GM23338 (cell line): ENCODE measurements around the gene DTNB. TPM values are rescaled to one million over a fixed set of nuclear protein-coding genes. Genes with fewer than 3 reads are reported as not detected.

Source experiments
- ATAC-seq: fragments of 200-7000 bp; cut with Tn5 transposase; 3 replicates; pipeline ENCODE4 v1.9.1; 2020
- DNase-seq: peaks from one replicate; pipeline ENCODE4 v3.0.0-alpha.2; 2015; ENCODE audit warnings: low spot score
- H2AFZ ChIP-seq: fragments of 200-600 bp; sonication (generic); 2 replicates; pipeline ENCODE4 v1.8.0; 2016; ENCODE audit warnings: antibody characterized with exemption, mild to moderate bottlenecking, moderate library complexity
- H3F3A ChIP-seq: fragments of 200-600 bp; sonication (generic); replicated peaks from 2 replicates; pipeline ENCODE4 v1.8.0; 2017; ENCODE audit warnings: antibody characterized with exemption, mixed run types, low read depth
- H3K27ac ChIP-seq: fragments of 200-600 bp; sonication (generic); 2 replicates; pipeline ENCODE4 v1.6.1; 2016; ENCODE audit warnings: low read depth
- H3K27me3 ChIP-seq: fragments of 200-600 bp; sonication (generic); 2 replicates; pipeline ENCODE4 v1.8.0; 2016; ENCODE audit warnings: mild to moderate bottlenecking, mixed run types, moderate library complexity; ENCODE audit not compliant: insufficient read depth
- H3K36me3 ChIP-seq: fragments of 200-600 bp; sonication (generic); 2 replicates; pipeline ENCODE4 v1.8.0; 2016; ENCODE audit warnings: mild to moderate bottlenecking; ENCODE audit not compliant: insufficient read depth
- H3K4me1 ChIP-seq: fragments of 200-600 bp; sonication (generic); 2 replicates; pipeline ENCODE4 v1.8.0; 2016; ENCODE audit warnings: mild to moderate bottlenecking, moderate library complexity; ENCODE audit not compliant: insufficient read depth
- H3K4me2 ChIP-seq: fragments of 200-600 bp; sonication (generic); 2 replicates; pipeline ENCODE4 v1.7.1; 2017; ENCODE audit warnings: mixed run types
- H3K4me3 ChIP-seq: fragments of 200-600 bp; sonication (generic); 2 replicates; pipeline ENCODE4 v1.6.1; 2016; ENCODE audit warnings: mixed run types
- H3K79me2 ChIP-seq: fragments of 200-600 bp; sonication (generic); replicated peaks from 2 replicates; pipeline ENCODE4 v1.8.0; 2017; ENCODE audit warnings: mild to moderate bottlenecking; ENCODE audit not compliant: insufficient read depth
- H3K9me2 ChIP-seq: fragments of 200-600 bp; sonication (generic); 2 replicates; pipeline ENCODE4 v1.8.0; 2017; ENCODE audit not compliant: insufficient read depth
- H4K20me1 ChIP-seq: fragments of 200-600 bp; sonication (generic); replicated peaks from 2 replicates; pipeline ENCODE4 v1.8.0; 2017; ENCODE audit warnings: mild to moderate bottlenecking; ENCODE audit not compliant: insufficient read depth
- H3K27ac Mint-ChIP-seq: 2 replicates; pipeline ENCODE4 v1.8.0; 2020; ENCODE audit warnings: inconsistent platforms, mild to moderate bottlenecking, moderate library complexity, mixed read lengths
- H3K27me3 Mint-ChIP-seq: 3 replicates; pipeline ENCODE4 v1.8.0; 2022; ENCODE audit warnings: low read depth, mild to moderate bottlenecking, moderate library complexity, mixed read lengths, inconsistent platforms; ENCODE audit not compliant: insufficient read depth, poor library complexity
- H3K36me3 Mint-ChIP-seq: 3 replicates; pipeline ENCODE4 v1.8.0; 2021; ENCODE audit warnings: low read depth, mild to moderate bottlenecking, inconsistent platforms, moderate library complexity, mixed read lengths
- H3K4me1 Mint-ChIP-seq: 3 replicates; pipeline ENCODE4 v1.8.0; 2020; ENCODE audit warnings: mild to moderate bottlenecking, inconsistent platforms, mixed read lengths
- H3K4me3 Mint-ChIP-seq: 3 replicates; pipeline ENCODE4 v1.8.0; 2021; ENCODE audit warnings: moderate library complexity, mild to moderate bottlenecking, inconsistent platforms, mixed read lengths
- H3K9me3 Mint-ChIP-seq: 3 replicates; pipeline ENCODE4 v1.8.0; 2020; ENCODE audit warnings: moderate library complexity, mild to moderate bottlenecking, inconsistent platforms, mixed read lengths
- CREB1 ChIP-seq: fragments of 250-450 bp; sonication (Bioruptor Pico); IDR thresholded peaks from 2 replicates; pipeline ENCODE4 v1.5.0; 2020; ENCODE audit warnings: low read depth, mild to moderate bottlenecking, moderate library complexity
- EZH2 ChIP-seq: fragments of 200-600 bp; sonication (generic); IDR thresholded peaks from one replicate; pipeline ENCODE4 v1.8.0; 2017; ENCODE audit warnings: antibody characterized with exemption, mild to moderate bottlenecking, low read depth; ENCODE audit not compliant: unreplicated experiment
- EZH2phosphoT487 ChIP-seq: fragments of 200-600 bp; sonication (generic); IDR thresholded peaks from one replicate; pipeline ENCODE4 v1.8.1; 2018; ENCODE audit warnings: antibody characterized with exemption; ENCODE audit not compliant: unreplicated experiment
- JUNB ChIP-seq: IDR thresholded peaks from one replicate; pipeline ENCODE4 v1.6.1; 2016; ENCODE audit warnings: antibody characterized with exemption; ENCODE audit not compliant: unreplicated experiment
- NANOG ChIP-seq: IDR thresholded peaks from 2 replicates; pipeline ENCODE4 v1.6.1; 2016; ENCODE audit warnings: antibody characterized with exemption, borderline replicate concordance
- REST ChIP-seq: IDR thresholded peaks from one replicate; pipeline ENCODE4 v1.6.1; 2018; ENCODE audit warnings: antibody characterized with exemption; ENCODE audit not compliant: unreplicated experiment
- ZNF114 ChIP-seq: fragments of 250-450 bp; sonication (Bioruptor Pico); IDR thresholded peaks from 2 replicates; pipeline ENCODE4 v1.5.0; 2020; ENCODE audit warnings: mild to moderate bottlenecking, moderate library complexity
- ZNF331 ChIP-seq: fragments of 250-450 bp; sonication (Bioruptor Pico); IDR thresholded peaks from 2 replicates; pipeline ENCODE4 v1.5.0; 2020; ENCODE audit warnings: low read depth, mild to moderate bottlenecking, moderate library complexity
- ZNF462 ChIP-seq: fragments of 250-450 bp; sonication (Bioruptor Pico); IDR thresholded peaks from 2 replicates; pipeline ENCODE4 v1.5.0; 2020; ENCODE audit warnings: mild to moderate bottlenecking, moderate library complexity
- polyA plus RNA-seq: library from polyadenylated mRNA; unstranded; fragments of >200 nt; fragmentation: Nextera tagmentation; extraction: Ambion mirVana; gene quantifications from 2 replicates; pipeline ENCODE4 v1.2.1, GENCODE V29; 2016
- total RNA-seq: library from RNA; depleted of rRNA; stranded (reverse); fragments of >200 nt; shearing (Covaris generic); gene quantifications from 2 replicates; pipeline ENCODE4 v1.2.3, GENCODE V29; 2014
- TF ChIP-seq, protein P1 (sequence below): IDR thresholded peaks from 2 replicates; pipeline ENCODE4 v1.6.1; 2016; ENCODE audit warnings: antibody characterized with exemption

DTNB gene
- total and polyA plus RNA-seq, 2 experiments from 2014 or later: 22.1 to 29.4 TPM

- Histone ChIP-seq H3F3A (no peaks in the 10 kb centered on the region), H3K9me2 (no peaks in the 10 kb centered on the region), H3K4me2 (no peak overlapping the region), H3K27me3 (no peaks in the 10 kb centered on the region), H4K20me1 (no peaks in the 10 kb centered on the region), H3K4me1 (no peaks in the 10 kb centered on the region), H3K79me2 (no peaks in the 10 kb centered on the region), H3K27ac (no peak overlapping the region), H2AFZ (no peak overlapping the region), H3K36me3 (no peaks in the 10 kb centered on the region), H3K4me3 (no peak overlapping the region)
- no peak for DNase-seq
- TF ChIP-seq EZH2 (no peak), CREB1 (CRISPR knock-in tag) (no peak), NANOG (no peak)
- TF ChIP-seq, protein P1, sequence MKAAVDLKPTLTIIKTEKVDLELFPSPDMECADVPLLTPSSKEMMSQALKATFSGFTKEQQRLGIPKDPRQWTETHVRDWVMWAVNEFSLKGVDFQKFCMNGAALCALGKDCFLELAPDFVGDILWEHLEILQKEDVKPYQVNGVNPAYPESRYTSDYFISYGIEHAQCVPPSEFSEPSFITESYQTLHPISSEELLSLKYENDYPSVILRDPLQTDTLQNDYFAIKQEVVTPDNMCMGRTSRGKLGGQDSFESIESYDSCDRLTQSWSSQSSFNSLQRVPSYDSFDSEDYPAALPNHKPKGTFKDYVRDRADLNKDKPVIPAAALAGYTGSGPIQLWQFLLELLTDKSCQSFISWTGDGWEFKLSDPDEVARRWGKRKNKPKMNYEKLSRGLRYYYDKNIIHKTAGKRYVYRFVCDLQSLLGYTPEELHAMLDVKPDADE: no peak
- peaks cover 5% of the 10 kb centered on the region for H3K27me3 Mint-ChIP-seq
- H3K4me1 Mint-ChIP-seq: peaks cover 2% of the 10 kb centered on the region; the same call in 2 of the 3 replicates
- H3K27ac Mint-ChIP-seq: no peak overlapping the region
- no peaks in the 10 kb centered on the region for H3K9me3 Mint-ChIP-seq
- H3K4me3 Mint-ChIP-seq: no peak overlapping the region
- H3K36me3 Mint-ChIP-seq: no peaks in the 10 kb centered on the region
- ATAC-seq: no peak
Observed at GRCh38 chr2:25349397-25349796, 324.0 kb downstream of the DTNB start.

GRCh38 chr2:25347846-25348245 lies 325.5 kb downstream of the DTNB start:
- H3K9me2 ChIP-seq: no peaks in the 10 kb centered on the region
- H3K36me3 Mint-ChIP-seq: no peaks in the 10 kb centered on the region
- no peaks in the 10 kb centered on the region for H3K36me3 ChIP-seq
- no peak overlapping the region for H3K4me3 ChIP-seq
- H3K27me3 Mint-ChIP-seq: peaks cover 14% of the 10 kb centered on the region
- H3F3A ChIP-seq: peaks cover 5% of the 10 kb centered on the region; the same call in 1 of the 2 replicates
- ATAC-seq (no peak), DNase-seq (no peak)
- H2AFZ ChIP-seq: 0 out of 2 replicates have a peak overlapping the region, but pooled peaks have one; percentile 56
- H3K27ac ChIP-seq: no peak overlapping the region
- peaks cover 3% of the 10 kb centered on the region; the same call in 1 of the 2 replicates for H3K4me1 ChIP-seq
- H3K27me3 ChIP-seq: peaks cover 13% of the 10 kb centered on the region
- no peaks in the 10 kb centered on the region for H4K20me1 ChIP-seq
- no peak overlapping the region for H3K4me2 ChIP-seq
- no peaks in the 10 kb centered on the region for H3K79me2 ChIP-seq
- H3K27ac Mint-ChIP-seq: no peak overlapping the region
- no peak overlapping the region for H3K4me3 Mint-ChIP-seq
- peaks cover 7% of the 10 kb centered on the region; the same call in 2 of the 3 replicates for H3K4me1 Mint-ChIP-seq
- H3K9me3 Mint-ChIP-seq: no peaks in the 10 kb centered on the region
- no peak for TF ChIP-seq EZH2phosphoT487
- TF ChIP-seq ZNF114: no peak
- no peak for TF ChIP-seq JUNB
- TF ChIP-seq REST: no peak
- TF ChIP-seq ZNF331 (CRISPR knock-in tag): no peak
- no peak for TF ChIP-seq ZNF462 (CRISPR knock-in tag)
